ENCODE data around the gene DHX30. TPM values are rescaled to one million over a fixed set of nuclear protein-coding genes. Genes with fewer than 3 reads are reported as not detected.

DHX30 gene
- total and polyA plus RNA-seq, 9 of the 15 experiments (the other 6 are each of a cell fraction or from before 2014, with no cell fraction given): 12.3 to 158 (median 79.0) TPM

DNA sequence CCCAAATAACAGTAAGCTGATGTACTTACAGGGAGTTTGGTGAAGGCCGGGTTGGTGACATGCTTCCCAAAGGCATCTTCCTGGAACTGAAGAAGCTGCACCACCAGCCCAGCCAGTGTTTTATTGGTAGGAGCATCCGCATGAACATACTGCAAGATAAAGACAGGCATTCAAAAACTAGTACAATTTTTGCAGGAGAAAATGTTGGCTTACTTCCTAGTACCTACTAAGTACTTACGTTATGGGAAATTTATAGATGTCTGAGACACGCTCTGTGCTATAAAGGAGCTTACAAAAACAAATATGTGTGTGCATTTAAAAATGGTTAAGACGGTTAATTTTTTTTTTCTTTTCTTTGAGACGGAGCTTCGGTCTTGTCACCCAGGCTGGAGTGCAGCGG, 30.1 kb upstream of the DHX30 start:
- intact Hi-C loops (cut with micrococcal nuclease): no loop called here
- ATAC-seq (no peak), DNase-seq (ENCODE audit: extremely low read depth in 1 of 4, low spot score in 3 of 4) (no peak), FAIRE-seq (no peak)
- H3K79me2 ChIP-seq (ENCODE audit: control insufficient read depth, insufficient read depth, low read length): peaks cover 92% of the 10 kb centered on the region
- CTCF ChIA-PET (ENCODE audit: low intra/inter-chr PET ratio): no interaction called here
- H3K9ac ChIP-seq (ENCODE audit: insufficient read depth in 1 of 2, low read depth in 2 of 2, low read length in 2 of 2): no peak overlapping the region
- no peak overlapping the region for H3K4me3 ChIP-seq
- H3K4me1 ChIP-seq (replicated peaks in 1 of 2; ENCODE audit: control insufficient read depth in 2 of 2, insufficient read depth in 2 of 2, low read length in 2 of 2): peaks cover 0 to 6% of the 10 kb centered on the region in 2 experiments; a peak in 3 of 5 replicates
- no peak overlapping the region for H3K27ac ChIP-seq (ENCODE audit: extremely low read depth, low read depth, low read length)
- peaks cover 73% of the 10 kb centered on the region for H3K36me3 ChIP-seq (ENCODE audit: control insufficient read depth, insufficient read depth, low read length)
- WGBS (ENCODE audit: insufficient coverage, low coverage, missing lambda C conversion rate): 95% methylated on average over 8 of the region's 8 CpGs
- in situ Hi-C loops (cut with MboI): no loop called here
- TSS peak; percentile 5 for BruUV-seq (replicated peaks)
- no peaks in the 10 kb centered on the region for H4K20me1 ChIP-seq (replicated peaks; ENCODE audit: control insufficient read depth, insufficient read depth, low read length)
- TF ChIP-seq RHOXF2B (CRISPR knock-in tag; conservative IDR thresholded peaks at IDR 0.05): no peak
- TF ChIP-seq U2AF1 (optimal IDR thresholded peaks at IDR 0.05; ENCODE audit: low read depth, low read length): no peak
- H3K27me3 ChIP-seq (ENCODE audit: control insufficient read depth in 2 of 2, insufficient read depth in 2 of 2, low read length in 2 of 2): no peaks in the 10 kb centered on the region
- no peak overlapping the region for H2AFZ ChIP-seq (ENCODE audit: low read depth, low read length)
- H3K4me2 ChIP-seq (ENCODE audit: insufficient read depth, low read length): no peak overlapping the region
- POLR2A ChIA-PET: interaction anchor here (0.6 to 4.1 kb wide), 7 partner anchors 8 to 1809 kb away, joined by 3 to 34 read pairs (median 3); partner anchors contain the start of gene SMARCC1
- H3K9me3 ChIP-seq (replicated peaks; ENCODE audit: control insufficient read depth, insufficient read depth, low read depth, low read length): no peaks in the 10 kb centered on the region
- no peaks in the 10 kb centered on the region for H3K9me1 ChIP-seq (ENCODE audit: control insufficient read depth, insufficient read depth, low read length)

DNA sequence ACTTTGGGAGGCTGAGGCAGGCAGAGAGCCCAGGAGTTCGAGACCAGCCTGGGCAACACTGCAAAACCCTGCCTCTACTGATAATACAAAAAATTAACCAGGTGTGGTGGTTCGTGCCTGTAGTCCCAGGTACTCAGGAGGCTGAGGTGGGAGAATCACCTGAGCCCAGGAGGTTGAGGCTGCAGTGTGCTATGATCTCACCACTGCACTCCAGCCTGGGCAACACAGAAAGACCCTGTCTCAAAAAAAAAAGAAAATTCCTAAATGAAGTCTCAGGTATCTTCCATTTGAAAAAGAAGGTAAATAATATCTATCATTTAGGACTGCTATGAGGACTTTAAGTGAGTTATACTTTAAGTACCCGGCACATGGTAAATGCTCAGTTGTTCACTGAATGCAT, 24.2 kb upstream of the DHX30 start:
- WGBS (ENCODE audit: insufficient coverage, low coverage, missing lambda C conversion rate): 87% methylated on average over 3 of the region's 3 CpGs
- CTCF ChIA-PET (ENCODE audit: low intra/inter-chr PET ratio): no interaction called here
- peak overlapping the region; percentile 70 to 94 for H3K9ac ChIP-seq (ENCODE audit: insufficient read depth in 1 of 2, low read depth in 2 of 2, low read length in 2 of 2)

More for the DNA sequence above, 24.2 kb upstream of the DHX30 start:
- DNase-seq (ENCODE audit: extremely low read depth in 1 of 4, low spot score in 3 of 4): no peak
- peaks cover 16 to 25% of the 10 kb centered on the region in 2 experiments for H3K4me1 ChIP-seq (replicated peaks in 1 of 2; ENCODE audit: control insufficient read depth in 2 of 2, insufficient read depth in 2 of 2, low read length in 2 of 2)
- 0 out of 2 replicates have a peak, but pooled peaks cover 3% of the 10 kb centered on the region for H4K20me1 ChIP-seq (replicated peaks; ENCODE audit: control insufficient read depth, insufficient read depth, low read length)
- no peak for ATAC-seq
- FAIRE-seq: no peak
- H3K36me3 ChIP-seq (ENCODE audit: control insufficient read depth, insufficient read depth, low read length): peaks cover 41% of the 10 kb centered on the region
- H3K9me3 ChIP-seq (replicated peaks; ENCODE audit: control insufficient read depth, insufficient read depth, low read depth, low read length): no peaks in the 10 kb centered on the region
- POLR2A ChIA-PET: interaction anchor here (0.6 to 2.5 kb wide), 4 partner anchors 9 to 908 kb away, joined by 3 to 14 read pairs (median 4); no protein-coding TSS in a partner anchor
- in situ Hi-C loops (cut with MboI) (no loop called here), intact Hi-C loops (cut with micrococcal nuclease) (no loop called here)
- BruUV-seq (replicated peaks): no TSS peak
- H3K4me3 ChIP-seq: peak overlapping the region; percentile 69; the same call in 1 of the 2 replicates
- H3K27me3 ChIP-seq (ENCODE audit: control insufficient read depth in 2 of 2, insufficient read depth in 2 of 2, low read length in 2 of 2): no peaks in the 10 kb centered on the region
- H3K27ac ChIP-seq (ENCODE audit: extremely low read depth, low read depth, low read length): peak overlapping the region; percentile 59; the same call in 1 of the 3 replicates
- no peaks in the 10 kb centered on the region for H3K9me1 ChIP-seq (ENCODE audit: control insufficient read depth, insufficient read depth, low read length)
- peaks cover 89% of the 10 kb centered on the region for H3K79me2 ChIP-seq (ENCODE audit: control insufficient read depth, insufficient read depth, low read length)
- H2AFZ ChIP-seq (ENCODE audit: low read depth, low read length): no peak overlapping the region
- H3K4me2 ChIP-seq (ENCODE audit: insufficient read depth, low read length): no peak overlapping the region; the same call in 1 of the 2 replicates
- TF ChIP-seq ZNF121 (CRISPR knock-in tag; conservative IDR thresholded peaks at IDR 0.05) (peak; percentile 77), ILK (tag; IDR thresholded peaks at IDR 0.05; ENCODE audit: borderline replicate concordance, low read depth) (no peak)
